A673 (cell line): ENCODE measurements around the gene BCAT1.

Source experiments
- CTCF ChIP-seq: fragments of 300-800, 200-600 bp; sonication (generic); conservative IDR thresholded peaks from 2 replicates; pipeline ENCODE4 v1.5.1; 2017; ENCODE audit warnings: low read depth, mild to moderate bottlenecking, antibody characterized with exemption, low read length, moderate library complexity, mixed read lengths
- EZH2 ChIP-seq: fragments of 200-600 bp; sonication (generic); IDR thresholded peaks from 2 replicates; pipeline ENCODE4 v1.6.1; 2017; ENCODE audit warnings: borderline replicate concordance, low read depth, mild to moderate bottlenecking, mixed read lengths, antibody characterized with exemption, low read length; ENCODE audit not compliant: poor library complexity, severe bottlenecking

DNA sequence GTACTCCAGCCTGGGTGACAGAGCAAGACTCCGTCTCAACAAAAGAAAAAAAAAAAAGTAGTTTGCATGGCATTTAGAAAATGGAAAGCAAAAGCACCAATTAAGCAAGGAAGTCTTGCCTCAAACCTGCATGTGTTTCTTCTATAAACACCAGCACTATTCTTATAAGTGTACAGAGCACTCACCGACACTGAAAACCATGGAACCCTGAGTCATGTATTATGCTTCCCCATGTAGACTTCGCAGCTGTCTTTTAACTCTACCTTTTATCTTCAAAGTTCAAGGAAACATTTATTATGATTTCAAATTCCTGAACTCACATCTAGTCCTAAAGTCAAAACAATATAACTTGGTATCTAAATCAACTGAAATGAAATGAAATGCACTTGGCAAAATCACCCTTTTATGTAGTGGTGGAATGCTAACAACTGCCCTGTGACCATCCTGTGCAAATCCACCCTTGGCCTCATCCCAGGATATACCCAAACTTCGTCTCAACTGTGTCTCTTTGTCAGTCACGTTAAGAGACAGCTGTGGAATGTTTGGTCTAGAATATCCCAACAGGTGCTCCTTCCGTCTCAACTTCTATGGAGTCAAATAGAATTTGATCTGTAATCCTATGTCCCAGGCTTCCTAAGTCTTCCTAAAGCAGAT, 4.8 kb downstream of the BCAT1 start:
- no peak for TF ChIP-seq EZH2
- TF ChIP-seq CTCF, result no peak
